Fibroblast of skin of right quadriceps (primary cell): Measurements from ENCODE around the gene TMEM205.
"Not testable (repeated sequence)": the region's sequence is repeated elsewhere in the genome, so short reads cannot be mapped to it uniquely, and the experiment has no call there.

Experiments used
- DNase-seq: peaks from one replicate; pipeline ENCODE4 v3.0.0-alpha.2; 2013

Gene TMEM205

GRCh38 chr19:11346104-11346940, at the start of gene TMEM205, which contains the start of gene CCDC159:
Gene TMEM205 (minus strand): TSS chr19:11346268. CDS start chr19:11345619, 649 bp downstream.
Gene CCDC159 (plus strand): TSS chr19:11346519. CDS start chr19:11346607, 88 bp downstream.
- DNase-seq, result peak; percentile 99

GRCh38 chr19:11390933-11391680, 45.0 kb upstream of the TMEM205 start:
- DNase-seq, result no peak

GRCh38 chr19:11390359-11390758, 44.3 kb upstream of the TMEM205 start:
- DNase-seq, result no peak

GRCh38 chr19:11387162-11388034, 41.3 kb upstream of the TMEM205 start:
- no peak for DNase-seq

- DNase-seq, result no peak
Observed at GRCh38 chr19:11384778-11385129, 38.7 kb upstream of the TMEM205 start.

GRCh38 chr19:11383706-11384048, 37.6 kb upstream of the TMEM205 start:
- DNase-seq, result no peak

- no peak for DNase-seq
Observed at GRCh38 chr19:11382898-11383705, 37.0 kb upstream of the TMEM205 start.

- DNase-seq, result peak; percentile 97
Observed at GRCh38 chr19:11380653-11381537, 34.8 kb upstream of the TMEM205 start.

- DNase-seq, result no peak
Observed at GRCh38 chr19:11379857-11380350, 33.8 kb upstream of the TMEM205 start.

- not testable (repeated sequence) for DNase-seq
Observed at GRCh38 chr19:11379269-11379845, 33.3 kb upstream of the TMEM205 start.

- DNase-seq, result peak; percentile 74
Observed at GRCh38 chr19:11378319-11379189, 32.5 kb upstream of the TMEM205 start.

- DNase-seq, result no peak
Observed at GRCh38 chr19:11377756-11378155, 31.7 kb upstream of the TMEM205 start.

- DNase-seq, result peak; percentile 94
Observed at GRCh38 chr19:11377237-11377636, 31.2 kb upstream of the TMEM205 start.

GRCh38 chr19:11375143-11375948, 29.3 kb upstream of the TMEM205 start:
- no peak for DNase-seq

- DNase-seq, result peak; percentile 99
Observed at GRCh38 chr19:11374433-11375142, 28.5 kb upstream of the TMEM205 start, which contains the start of gene SWSAP1. Gene SWSAP1 (plus strand): TSS chr19:11374666. CDS start chr19:11374681, 15 bp downstream.

- no peak for DNase-seq
Observed at GRCh38 chr19:11373885-11374432, 27.9 kb upstream of the TMEM205 start.

GRCh38 chr19:11373166-11373884, 27.3 kb upstream of the TMEM205 start:
- DNase-seq, result no peak
